DMS153 treated with DMSO at 0.1 percent for 48 hours (cell line): ENCODE data around the gene LINGO4.
A peak's percentile ranks its signal among the peaks of the same experiment; 100 is the strongest.
"Not testable (repeated sequence)": the region's sequence is repeated elsewhere in the genome, so short reads cannot be mapped to it uniquely, and the experiment has no call there.

Experiments
- DNase-seq: peaks from one replicate; lab custom pipeline; 2025; ENCODE audit not compliant: unreplicated experiment; lab: John Stamatoyannopoulos, UW

LINGO4 gene

DNA sequence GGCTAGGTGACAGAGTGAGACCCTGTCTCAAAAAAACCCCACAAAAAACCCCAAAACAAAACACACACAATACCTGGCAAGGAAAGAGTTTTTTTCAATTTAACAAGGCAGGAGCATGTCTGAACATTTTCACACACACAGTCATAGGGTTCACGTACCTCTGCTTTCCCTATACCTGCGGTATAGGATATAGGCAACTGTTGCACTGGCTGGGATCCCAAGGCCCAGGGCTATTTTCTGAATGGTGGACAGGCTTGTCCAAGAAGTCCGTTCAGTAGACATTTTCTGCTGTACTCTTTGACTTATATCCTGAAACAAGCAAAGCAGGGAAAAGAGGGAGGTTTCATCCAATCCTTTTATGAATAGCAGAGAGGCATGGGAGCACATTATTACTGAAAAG lies 22.5 kb downstream of the LINGO4 start:
- no peak for DNase-seq

DNA sequence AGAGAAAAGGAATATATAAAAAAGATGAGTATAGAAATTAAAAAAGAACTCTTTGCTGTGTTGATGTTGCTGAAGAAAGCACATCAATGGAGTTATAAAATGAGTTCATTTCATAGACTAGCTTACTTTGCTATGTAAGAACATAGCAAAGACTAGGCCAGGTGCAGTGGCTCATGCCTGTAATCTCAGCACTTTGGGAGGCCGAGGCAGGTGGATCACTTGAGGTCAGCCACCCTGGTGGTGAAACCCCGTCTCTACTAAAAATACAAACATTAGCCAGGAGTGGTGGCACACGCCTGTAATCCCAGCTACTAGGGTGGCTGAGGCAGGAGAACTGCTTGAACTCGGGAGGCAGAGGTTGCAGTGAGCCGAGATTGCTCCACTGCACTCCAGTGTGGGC lies 23.2 kb downstream of the LINGO4 start:
- not testable (repeated sequence) for DNase-seq

DNA sequence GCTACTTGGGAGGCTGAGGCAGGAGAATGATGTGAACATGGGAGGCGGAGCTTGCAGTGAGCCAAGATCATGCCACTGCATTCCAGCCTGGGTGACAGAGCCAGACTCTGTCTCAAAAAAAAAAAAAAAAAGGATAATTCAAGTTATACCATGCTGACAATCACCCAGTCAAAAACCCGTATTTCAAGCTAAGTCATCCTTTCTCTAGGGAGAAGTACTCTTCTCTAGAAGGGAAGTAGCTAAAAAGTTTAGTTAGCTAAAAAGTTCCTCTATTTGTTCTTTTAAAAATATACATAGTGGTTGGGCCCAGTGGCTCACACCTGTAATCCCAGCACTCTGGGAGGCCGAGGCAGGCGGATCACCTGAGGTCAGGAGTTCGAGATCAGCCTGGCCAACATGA lies 24.5 kb downstream of the LINGO4 start:
- not testable (repeated sequence) for DNase-seq

DNA sequence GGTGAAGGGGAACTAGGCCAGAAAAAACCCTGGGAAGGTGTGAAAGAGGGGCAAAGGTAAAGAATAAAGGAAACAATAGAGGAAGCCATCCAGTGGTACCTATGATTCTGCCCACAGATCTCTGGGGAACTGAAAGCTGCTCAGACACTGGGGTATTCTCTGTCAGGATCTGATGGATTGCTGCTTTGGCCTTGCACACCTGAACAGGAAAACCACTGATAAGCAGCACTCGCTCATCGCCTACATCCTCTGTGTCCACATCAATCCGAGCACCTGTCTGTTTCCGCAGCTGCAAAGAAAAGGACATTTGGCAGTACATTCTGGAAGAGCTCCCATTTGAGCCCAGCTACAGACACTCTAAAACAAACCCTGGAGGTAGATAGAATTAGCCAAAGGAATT lies 25.4 kb downstream of the LINGO4 start:
- DNase-seq: no peak

DNA sequence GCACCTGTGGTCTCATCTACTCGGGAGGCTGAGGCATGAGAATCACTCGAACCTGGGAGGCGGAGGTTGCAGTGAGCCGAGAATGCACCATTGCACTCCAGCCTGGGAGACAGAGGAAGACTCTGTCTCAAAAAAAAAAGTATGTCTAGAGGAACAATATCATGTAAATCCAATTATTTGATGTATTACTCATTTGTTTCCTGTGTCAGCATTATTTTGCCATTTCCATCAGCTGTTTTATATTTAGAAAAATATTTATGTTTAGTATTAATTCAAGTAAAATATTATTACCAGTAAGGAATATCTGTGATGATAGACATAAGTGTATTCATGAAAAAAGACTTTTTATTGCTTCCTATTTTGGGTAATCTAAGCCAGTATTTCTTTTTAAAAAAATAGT lies 27.9 kb downstream of the LINGO4 start:
- DNase-seq: no peak

DNA sequence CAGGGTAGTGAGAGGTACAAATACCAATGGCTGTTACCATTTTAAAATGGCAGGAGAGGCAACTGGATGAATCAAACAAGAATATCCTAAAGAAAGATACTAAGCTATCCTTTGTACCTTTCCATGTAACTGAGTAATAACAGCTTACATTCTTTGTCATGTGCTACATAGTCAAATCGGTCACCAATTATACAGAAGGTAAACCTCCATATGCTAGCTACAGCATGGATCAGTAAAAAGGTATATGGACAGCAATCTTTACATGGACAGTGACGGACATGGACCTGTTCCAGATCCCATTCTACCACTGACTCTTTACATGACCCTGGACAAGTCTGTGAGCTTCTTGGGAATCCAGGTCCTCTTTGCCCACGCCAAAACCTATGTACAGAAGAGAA lies 28.6 kb downstream of the LINGO4 start:
- DNase-seq: no peak

DNA sequence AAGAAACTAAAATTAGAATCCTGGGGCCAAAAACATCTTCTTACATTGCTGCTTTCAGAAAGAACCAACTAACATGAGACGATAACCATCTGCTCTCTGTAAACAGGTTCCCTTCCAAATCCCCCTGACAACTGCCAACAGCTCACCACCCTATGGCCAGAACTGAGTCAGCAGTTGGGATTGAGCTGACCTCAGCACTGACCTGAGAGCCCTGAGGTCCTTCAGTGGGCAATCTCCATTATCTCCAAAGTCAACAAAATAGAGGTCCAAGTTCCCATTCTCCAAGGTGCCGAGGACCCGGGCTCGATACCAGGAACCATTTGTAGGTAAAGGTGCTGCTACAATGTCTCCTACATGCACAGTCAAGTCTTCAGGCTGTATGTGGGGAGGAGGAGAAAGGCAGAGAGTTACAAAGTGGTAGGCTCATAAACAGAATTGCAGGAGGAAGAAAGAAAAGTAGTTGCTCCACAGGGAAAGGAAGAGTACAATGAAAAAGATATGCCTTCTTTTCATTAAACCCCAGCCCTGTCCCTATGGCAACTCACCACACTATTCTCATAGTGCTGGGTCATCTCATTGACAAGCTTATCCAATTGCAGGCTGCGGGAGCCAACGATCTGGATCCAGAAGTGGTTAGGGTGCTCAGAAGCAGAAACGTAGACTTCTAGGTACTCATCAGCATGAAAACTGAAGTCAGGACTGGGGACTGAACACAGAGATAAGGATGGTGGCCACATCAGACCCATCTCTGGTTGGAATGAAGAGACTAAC lies 29.1 kb downstream of the LINGO4 start:
- no peak for DNase-seq

DNA sequence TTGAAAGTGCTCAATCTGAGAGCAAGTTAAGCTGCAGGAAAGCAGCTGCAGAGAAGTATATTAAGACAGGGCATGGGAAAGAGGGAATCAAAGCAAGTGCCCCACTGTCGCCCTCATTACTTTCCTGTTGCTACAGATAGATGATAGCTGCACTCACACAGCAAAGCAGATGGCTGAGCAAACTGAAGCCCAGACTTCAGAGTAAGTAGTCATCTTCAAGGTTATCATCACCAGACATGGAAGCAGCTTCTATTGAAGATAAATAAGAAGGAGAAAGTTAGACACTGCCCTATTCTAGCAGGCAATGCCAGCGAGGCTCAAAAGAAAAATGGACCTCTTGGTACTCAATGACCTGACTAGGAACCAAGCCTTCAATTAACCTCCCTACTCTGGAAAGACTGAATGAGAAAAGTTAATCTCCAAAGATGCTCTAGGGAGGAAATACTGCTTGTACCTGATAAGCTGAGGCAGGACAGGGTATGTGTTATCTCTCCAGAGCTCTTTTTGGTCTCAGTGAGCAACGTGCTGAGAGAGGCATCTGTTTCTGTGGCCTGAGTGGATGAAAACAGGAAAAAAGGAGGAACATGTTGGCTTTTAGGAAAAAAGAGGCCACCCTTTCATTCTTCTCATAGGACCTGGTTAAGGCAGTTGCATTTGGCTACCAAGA lies 30.8 kb downstream of the LINGO4 start:
- no peak for DNase-seq

DNA sequence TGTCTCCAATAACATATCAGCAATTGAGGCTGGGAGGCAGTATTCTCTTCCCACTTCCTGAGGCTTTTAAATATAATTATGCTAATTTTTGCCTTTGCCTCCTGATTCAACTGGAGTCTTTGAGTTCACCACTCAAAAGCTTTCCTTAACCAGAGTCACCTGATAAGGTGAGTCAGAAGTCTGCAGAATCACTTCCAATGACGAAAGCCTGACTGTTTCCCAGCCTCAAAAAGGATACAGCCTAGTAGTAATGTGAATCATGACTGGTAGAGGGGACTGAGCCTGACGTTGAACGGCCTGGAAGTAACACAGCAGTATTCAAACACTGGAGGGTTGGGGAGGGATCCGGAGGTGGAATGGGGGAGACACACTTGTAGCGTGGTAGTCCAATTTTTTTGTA lies 31.5 kb downstream of the LINGO4 start:
- no peak for DNase-seq

DNA sequence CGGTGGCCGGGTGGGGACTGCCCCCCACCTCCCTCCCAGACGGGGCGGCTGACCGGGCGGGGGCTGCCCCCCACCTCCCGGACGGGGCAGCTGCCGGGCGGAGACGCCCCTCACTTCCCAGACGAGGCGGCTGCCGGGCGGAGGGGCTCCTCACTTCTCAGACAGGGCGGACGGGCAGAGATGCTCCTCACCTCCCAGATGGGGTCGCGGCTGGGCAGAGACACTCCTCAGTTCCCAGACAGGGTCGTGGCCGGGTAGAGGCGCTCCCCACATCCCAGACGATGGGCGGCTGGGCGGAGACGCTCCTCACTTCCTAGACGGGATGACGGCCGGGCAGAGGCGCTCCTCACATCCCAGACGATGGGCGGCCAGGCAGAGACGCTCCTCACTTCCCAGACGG lies 35.9 kb downstream of the LINGO4 start:
- not testable (repeated sequence) for DNase-seq

DNA sequence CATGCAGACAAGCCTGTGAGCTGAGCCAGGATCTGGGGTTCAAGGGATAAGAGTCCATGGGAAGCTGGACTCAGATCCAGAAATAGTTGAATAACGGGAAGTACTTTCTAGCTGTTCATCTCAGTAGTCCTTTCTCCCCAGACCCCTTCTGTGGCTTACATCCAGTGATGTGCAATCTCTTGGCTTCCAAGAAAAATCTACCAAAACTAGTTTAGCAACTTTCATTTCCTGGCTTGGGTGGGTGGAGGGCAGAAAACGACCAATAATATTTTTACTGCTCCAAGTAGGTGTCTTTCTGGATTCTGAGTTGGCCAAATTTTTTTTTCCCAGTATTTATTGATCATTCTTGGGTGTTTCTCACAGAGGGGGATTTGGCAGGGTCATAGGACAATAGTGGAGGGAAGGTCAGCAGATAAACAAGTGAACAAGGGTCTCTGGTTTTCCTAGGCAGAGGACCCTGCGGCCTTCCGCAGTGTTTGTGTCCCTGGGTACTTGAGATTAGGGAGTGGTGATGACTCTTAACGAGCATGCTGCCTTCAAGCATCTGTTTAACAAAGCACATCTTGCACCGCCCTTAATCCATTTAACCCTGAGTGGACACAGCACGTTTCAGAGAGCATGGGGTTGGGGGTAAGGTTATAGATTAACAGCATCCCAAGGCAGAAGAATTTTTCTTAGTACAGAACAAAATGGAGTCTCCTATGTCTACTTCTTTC lies 36.7 kb downstream of the LINGO4 start:
- DNase-seq: not testable (repeated sequence)

DNA sequence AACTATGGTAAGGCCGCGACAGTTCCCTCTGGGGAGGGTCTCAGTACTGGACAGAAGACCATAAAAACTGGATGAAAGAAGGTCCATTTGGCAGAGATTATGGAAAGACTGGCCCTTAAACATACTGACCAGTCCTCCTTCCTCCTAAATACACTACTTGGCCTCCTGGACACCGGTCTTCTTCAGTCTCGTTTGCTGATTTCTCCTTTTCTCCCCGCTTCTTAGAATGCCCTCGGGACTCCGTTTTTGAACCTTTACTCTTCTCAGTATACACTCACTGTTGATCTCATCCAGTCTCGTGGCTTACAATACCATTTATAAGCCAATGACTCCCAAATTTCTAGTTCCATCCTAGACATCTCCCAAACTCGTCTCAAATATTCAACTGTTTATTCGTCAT lies 41.2 kb downstream of the LINGO4 start:
- no peak for DNase-seq

DNA sequence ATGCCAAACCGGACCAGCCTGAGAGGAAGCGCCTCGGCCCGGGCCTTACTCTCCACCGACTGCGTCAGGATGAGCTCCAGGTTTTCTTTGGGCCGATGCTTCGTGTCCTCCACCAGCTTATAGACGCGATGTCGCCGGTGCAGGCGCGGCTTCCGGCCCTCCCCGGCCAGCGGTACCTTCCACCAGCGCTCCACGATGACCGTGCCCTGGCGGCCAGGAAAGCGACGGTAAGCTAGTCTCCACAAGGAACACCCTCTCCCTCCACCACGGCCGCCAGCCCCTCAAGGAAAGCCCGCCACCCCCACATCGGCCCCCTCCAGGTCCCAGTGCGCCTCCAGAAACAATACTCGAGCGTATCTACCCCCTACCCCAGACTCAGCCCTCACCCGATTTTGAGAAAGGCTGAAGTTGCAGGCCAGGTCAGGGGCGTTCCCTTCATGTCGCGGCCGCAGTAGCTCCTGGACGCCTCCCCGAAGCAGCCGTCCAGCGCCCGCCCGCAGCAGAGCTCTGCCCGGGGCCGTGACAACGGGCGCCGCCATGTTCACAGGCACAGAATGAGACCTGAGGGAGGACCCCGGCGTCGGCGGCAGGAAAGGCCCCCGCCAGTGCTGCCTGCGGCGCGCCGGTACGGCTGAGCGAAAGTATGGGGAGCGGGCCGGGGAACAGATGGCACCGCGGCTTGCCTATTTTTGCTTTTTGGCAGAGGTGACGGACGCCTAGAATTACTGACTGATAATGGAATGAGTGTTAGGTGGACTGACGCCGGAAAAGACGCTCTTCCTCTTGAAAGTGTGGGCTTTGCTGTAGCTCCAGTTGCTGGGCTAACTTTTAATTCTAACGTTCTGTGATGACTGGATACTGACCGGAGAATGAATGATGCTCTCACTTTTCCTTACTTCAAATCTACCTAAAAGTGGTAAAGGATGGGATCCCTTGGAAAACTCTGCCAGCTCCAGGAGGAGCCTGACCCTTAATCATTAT lies 42.0 kb downstream of the LINGO4 start, which contains the start of gene MRPL9:
Gene MRPL9, minus strand, starts transcription at position 556 of the 981 bp plus-strand sequence. Its CDS starts 17 bp downstream, at position 539.
- DNase-seq: peak; percentile 90

DNA sequence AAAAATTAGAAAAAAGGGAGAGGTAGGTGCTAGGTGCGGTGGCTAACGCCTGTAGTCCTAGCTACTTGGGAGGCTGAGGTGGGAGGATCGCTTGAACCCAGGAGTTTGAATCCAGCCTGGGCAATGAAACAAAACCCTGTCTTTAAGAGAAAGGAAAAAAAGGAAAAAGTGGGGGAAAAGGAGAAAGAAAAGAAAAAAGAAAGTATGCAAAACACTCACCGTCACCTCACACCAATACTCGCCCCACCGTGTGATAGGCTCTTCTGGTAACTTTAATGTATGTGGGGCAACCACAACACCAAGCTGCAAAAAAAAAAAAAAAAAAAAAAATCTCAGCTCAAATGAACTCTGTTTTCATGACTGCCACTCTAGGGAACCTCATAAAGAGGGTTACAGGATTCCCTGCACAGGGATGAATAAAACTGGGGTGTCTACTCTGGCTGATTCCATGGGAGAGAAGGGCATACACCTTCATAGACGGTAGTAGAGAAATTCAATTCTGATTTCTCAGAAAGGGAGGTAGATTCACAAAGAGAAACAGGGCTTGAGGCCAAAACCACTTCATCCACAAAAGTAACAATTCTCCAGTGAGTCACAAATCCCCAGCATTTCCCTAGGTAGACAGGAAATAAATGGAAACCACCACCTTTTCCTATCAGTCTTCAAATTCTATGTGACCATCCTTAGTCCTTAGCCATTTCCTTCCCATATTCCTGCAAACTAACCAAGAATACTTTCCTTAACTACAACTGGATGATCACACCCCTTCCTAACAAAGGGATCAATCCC lies 44.4 kb downstream of the LINGO4 start:
- no peak for DNase-seq

DNA sequence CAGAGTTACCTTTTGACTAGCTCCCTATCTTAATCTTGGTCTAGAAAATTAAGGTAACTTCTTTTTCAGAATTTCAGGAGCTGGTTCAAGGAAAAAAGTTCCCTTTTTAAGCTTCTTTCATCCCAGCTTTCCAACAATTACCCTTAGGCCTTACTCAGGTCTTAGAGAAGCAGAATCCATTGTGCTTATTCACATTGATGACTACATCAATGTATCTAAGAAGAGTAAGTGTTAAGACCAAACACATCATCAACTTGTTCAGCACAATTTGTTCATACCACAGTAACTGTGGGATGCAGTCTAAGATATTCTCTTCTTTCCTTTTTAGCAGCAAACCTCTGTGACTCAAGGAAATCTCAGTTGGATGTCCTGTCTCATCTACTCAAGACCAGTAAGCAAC lies 46.0 kb downstream of the LINGO4 start:
- no peak for DNase-seq

DNA sequence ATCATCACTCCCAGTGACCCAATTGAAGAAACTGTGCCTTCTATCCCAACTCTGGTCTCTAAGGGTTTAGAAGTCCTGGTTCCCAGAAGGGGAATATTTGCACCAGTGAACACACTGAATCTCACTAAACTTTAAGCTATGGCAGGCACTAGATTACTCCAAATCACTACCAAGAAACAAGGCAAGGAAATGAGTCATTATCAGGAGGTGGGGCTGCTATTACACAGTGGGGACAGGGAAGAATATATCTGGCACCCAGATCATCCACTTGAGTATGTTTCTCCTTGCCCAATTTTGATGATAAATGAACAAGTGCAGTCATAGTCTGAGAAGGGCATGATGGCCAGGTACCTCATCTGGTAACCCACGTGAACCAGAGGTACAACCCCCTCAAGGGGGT lies 48.9 kb downstream of the LINGO4 start:
- no peak for DNase-seq
